ENCODE data around the gene ARHGAP10.
"Not testable (repeated sequence)": the region's sequence is repeated elsewhere in the genome, so short reads cannot be mapped to it uniquely, and the experiment has no call there.

ARHGAP10 gene

GRCh38 chr4:147772056-147772455 is 40.2 kb downstream of the ARHGAP10 start:
- no peak for DNase-seq

- DNase-seq, result no peak
Measured at GRCh38 chr4:147772459-147772969, 40.6 kb downstream of the ARHGAP10 start.

DNA sequence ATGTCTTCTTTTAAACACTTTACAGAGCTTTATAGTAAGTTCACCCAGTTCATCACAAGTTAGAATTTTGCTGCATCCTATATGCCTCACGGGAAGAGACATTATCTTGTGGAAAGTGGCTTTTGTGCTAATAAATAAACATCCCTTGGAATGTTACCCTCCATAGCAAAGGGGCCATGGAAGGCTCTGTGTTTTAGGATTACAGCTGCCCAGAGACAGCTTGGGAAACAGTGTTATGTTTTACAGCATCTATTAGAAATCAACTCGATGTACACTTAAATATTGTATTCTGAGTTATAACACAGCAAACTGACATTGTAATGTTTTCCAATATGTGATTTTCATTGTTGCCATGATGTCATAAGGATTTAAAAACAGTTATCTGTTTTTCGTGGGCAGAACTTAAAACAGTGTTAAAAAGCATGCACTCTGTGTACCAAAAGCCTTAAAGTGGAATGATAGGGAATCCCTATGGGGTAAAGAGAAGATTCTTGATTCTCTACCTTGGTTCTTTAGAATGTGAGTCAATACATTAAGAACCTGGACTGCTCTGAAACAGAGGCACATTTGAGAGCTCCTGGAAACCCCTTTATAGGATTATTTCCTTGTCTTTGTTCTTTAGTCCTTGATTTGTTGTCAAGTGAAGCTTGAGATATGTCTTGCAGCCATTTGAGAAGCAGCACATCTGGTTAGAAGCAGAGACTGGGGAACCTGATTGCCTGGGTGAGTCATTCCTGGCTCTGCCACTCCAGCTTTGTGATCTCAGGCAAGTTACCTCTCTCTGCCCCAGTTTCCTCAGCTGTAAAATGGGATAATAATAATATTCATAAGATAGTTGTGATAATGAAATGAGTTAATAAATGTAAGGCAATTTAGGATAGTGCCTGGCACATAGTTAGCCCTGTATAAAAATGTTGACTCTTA is 41.6 kb downstream of the ARHGAP10 start:
- no peak for DNase-seq

DNA sequence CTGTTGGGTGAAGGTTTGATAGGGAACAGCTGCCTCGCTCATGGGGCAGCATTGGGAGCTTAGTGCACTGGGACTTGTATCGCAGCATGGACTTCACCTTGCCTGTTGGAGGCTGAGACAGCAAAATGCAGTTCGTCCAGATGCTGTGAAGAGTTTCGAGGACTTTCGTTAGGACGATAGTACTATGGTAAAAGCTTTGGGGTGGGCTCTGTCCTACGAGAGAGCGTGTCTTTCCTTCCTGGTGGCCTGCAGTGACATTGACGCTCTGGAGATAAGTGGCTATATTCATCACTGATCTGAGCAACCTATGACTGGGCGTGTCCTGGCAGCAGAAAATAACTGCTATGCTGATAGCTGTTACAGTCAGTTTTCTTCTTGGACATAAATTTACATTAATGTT is 44.8 kb downstream of the ARHGAP10 start:
- DNase-seq, result no peak

DNA sequence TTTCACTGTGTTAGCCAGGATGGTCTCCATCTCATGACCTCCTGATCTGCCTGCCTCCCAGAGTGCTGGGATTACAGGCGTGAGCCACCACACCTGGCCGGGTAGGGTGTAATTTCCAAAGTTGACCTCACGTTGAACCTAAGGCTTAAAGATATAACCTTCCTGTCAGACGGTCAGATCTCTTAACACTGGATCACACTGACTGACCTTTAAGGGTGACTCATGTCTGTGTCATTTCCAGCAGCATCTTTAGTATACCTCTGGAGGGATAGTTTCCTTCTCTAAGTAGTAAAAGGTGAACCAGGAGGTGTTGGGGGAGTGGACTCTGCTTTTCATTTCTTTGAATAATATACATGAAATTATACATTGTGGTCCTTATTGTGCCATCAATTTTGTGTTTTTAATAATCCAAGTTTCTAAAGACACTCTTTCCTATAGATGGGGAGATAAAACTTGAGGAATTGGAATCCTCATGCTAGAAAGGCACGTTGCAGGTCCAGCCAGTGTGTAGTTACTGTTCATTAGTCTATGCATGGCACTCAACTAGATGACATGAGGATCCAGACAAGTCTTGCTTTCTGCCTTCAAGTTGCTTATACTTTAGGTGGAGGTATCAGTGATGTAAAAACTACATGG is 45.7 kb downstream of the ARHGAP10 start:
- no peak for DNase-seq

DNA sequence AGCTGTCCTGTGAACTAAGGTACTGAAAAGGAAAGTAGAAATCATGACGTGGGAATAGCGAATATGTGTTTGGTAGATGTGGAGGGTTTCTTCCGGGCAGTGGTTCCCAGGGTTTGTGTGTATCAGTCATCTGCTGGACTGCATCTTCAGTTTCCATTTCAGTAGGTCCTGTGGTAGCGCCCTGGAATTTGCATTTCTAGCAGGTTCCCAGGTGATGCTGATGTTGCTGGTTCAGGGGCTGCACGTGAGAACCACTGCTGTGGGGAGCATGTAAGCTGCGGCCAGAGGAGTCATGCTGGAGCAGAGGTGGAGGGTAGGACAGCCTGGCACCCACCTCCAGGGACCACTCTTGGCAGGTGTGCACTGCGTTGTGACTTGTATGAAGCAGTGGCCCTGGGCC is 47.1 kb downstream of the ARHGAP10 start:
- DNase-seq, result no peak

- no peak for DNase-seq
Measured at GRCh38 chr4:147779451-147779850, 47.6 kb downstream of the ARHGAP10 start.

- no peak for DNase-seq
Measured at GRCh38 chr4:147780137-147780777, 48.4 kb downstream of the ARHGAP10 start.

DNA sequence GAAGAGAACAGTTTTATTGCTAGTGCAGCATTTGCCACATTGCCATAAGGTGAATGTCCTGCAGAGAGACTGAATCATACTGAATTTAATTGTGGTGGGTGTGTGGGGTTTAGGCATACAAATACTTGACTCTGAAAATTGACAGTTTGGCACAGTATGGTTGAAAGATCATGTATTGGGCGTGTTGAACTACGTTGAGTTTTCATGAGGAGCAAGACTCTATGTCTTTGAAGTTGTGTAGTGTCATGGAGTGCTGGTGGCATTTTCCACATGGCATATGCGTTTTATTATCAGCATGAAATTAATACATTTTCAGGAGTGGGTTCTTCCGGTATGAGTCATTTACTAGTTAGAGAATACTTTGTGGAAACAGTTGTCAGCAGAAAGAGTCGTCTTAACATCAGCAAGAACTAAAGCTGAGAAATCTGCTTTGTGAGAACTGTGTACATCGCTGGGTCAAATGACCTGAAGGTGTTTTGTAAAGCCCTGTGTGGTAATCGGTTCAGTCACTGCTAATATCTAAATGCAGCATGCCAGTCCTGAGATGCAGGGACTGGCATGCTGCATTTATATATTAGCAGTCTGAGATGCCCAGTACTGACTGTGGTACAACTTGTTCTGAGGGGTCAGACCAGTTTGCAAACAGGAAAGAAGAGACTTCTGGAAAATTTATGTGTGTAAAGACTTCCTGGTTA is 50.3 kb downstream of the ARHGAP10 start:
- no peak for DNase-seq

GRCh38 chr4:147785129-147785528 is 53.2 kb downstream of the ARHGAP10 start:
- no peak for DNase-seq

GRCh38 chr4:147786031-147786430 is 54.1 kb downstream of the ARHGAP10 start:
- no peak for DNase-seq

- DNase-seq, result no peak
Measured at GRCh38 chr4:147786531-147786930, 54.6 kb downstream of the ARHGAP10 start.

DNA sequence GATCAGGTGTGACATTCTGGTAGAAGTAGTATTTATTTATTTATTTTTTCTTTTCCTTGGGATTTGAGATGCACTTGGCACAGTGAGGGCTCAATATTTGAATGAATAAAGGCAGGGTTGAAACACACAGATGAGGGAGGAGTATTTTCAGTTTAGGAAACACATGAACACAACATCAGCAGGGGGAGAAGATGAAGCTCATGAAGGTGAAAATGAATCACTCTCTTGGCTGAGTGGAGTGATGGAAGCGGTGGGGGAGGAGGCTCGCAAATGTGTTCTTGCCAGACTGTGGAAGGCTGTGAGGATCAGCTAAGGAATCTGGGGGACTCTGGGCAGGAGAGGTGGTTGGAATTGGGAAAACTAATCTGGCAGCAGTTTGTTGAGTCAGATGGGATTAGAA is 55.3 kb downstream of the ARHGAP10 start:
- no peak for DNase-seq

DNA sequence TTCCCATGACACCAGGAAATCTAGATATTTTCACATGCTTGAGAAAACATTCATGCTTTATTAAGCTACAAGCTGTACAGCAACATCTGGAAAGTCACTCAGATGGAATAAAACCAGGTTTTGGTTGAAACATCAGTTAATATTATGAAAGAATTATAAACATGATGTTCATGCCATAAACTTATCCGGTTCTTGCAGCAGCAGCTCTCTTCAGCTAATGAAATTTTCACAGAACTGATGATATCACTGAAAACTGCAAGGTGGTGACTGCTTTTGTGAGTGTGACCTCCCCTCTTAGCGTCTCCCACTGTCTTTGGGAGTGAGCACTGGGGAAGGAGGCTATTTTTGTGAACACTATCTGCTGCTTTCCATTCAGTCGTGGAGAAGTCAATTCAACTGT is 56.9 kb downstream of the ARHGAP10 start:
- DNase-seq, result no peak

- no peak for DNase-seq
Measured at GRCh38 chr4:147789596-147789995, 57.7 kb downstream of the ARHGAP10 start.

GRCh38 chr4:147790412-147790811 is 58.5 kb downstream of the ARHGAP10 start:
- no peak for DNase-seq

GRCh38 chr4:147791341-147791740 is 59.5 kb downstream of the ARHGAP10 start:
- DNase-seq, result no peak

DNA sequence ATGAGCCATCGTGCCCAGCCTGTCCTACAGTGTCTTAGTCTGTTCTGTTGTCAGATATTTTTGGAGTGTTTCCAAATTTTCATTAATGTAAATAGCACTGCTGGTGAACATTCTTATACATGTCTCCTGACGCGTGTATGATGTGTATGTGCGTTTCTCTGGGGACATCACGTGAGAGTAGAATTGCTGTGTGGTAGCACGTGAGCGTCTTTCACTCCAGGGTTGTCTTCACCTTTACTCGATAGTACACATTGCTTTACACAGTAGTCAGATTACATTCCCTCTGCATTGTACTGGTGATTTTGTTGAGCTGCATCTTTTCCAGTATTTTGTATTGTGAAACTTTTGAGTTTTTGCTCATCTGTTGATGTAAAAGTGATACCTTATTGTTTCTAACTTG is 60.0 kb downstream of the ARHGAP10 start:
- DNase-seq, result no peak

- no peak for DNase-seq
Measured at GRCh38 chr4:147793569-147794313, 61.9 kb downstream of the ARHGAP10 start.

DNA sequence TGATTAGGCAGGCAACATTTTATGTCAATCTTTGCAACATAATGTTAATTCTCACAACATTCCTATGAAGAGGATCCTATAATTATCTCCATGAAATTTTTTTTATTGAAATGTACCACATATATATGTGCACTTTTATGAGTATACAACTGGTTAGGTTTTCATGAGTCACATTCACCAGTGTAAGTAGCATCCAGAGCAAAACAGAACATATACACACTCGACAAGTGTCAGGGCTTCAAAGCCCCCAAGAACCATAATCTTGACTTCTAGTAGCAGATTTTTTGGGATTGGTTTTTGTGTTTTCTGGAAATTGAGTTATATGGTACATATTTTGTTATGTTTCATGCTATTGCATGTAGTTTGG is 62.4 kb downstream of the ARHGAP10 start:
- DNase-seq, result no peak

- no peak for DNase-seq
Measured at GRCh38 chr4:147794787-147795413, 63.0 kb downstream of the ARHGAP10 start.

GRCh38 chr4:147799057-147799456 is 67.2 kb downstream of the ARHGAP10 start:
- DNase-seq, result not testable (repeated sequence)
